Activated T-helper 17 cell treated with anti-CD3 and anti-CD28 coated beads, Interleukin-2, amount 50 U/mL, for 72 hours (primary cell): Measurements from ENCODE around the gene IVD. TPM values are rescaled to one million over a fixed set of nuclear protein-coding genes. Genes with fewer than 3 reads are reported as not detected.
"Not testable (repeated sequence)": the region's sequence is repeated elsewhere in the genome, so short reads cannot be mapped to it uniquely, and the experiment has no call there.

Experiments
- ATAC-seq: fragments of 150-1000 bp; cut with Tn5 transposase; replicated peaks from 2 replicates; pipeline ENCODE4 v1.10.0; 2021; ENCODE audit warnings: mild to moderate bottlenecking, moderate library complexity
- H3K27ac Mint-ChIP-seq: one replicate; pipeline ENCODE4 v1.8.0; 2022; ENCODE audit warnings: mixed read lengths
- H3K27me3 Mint-ChIP-seq: one replicate; pipeline ENCODE4 v1.8.0; 2022; ENCODE audit warnings: mixed read lengths
- H3K36me3 Mint-ChIP-seq: one replicate; pipeline ENCODE4 v1.8.0; 2022; ENCODE audit warnings: low read depth, mild to moderate bottlenecking, mixed read lengths
- H3K4me1 Mint-ChIP-seq: one replicate; pipeline ENCODE4 v1.8.0; 2022; ENCODE audit warnings: mixed read lengths
- H3K4me3 Mint-ChIP-seq: one replicate; pipeline ENCODE4 v1.8.0; 2022; ENCODE audit warnings: mild to moderate bottlenecking, mixed read lengths
- H3K9me3 Mint-ChIP-seq: one replicate; pipeline ENCODE4 v1.8.0; 2022; ENCODE audit warnings: mixed read lengths
- total RNA-seq, 2 donors: library from RNA; stranded (reverse); gene quantifications; one replicate each; pipeline ENCODE4 v1.2.3, GENCODE V29; 2022

IVD gene
- total RNA-seq, 2 donors from 2014 or later = 48.8 to 57.9 TPM

DNA sequence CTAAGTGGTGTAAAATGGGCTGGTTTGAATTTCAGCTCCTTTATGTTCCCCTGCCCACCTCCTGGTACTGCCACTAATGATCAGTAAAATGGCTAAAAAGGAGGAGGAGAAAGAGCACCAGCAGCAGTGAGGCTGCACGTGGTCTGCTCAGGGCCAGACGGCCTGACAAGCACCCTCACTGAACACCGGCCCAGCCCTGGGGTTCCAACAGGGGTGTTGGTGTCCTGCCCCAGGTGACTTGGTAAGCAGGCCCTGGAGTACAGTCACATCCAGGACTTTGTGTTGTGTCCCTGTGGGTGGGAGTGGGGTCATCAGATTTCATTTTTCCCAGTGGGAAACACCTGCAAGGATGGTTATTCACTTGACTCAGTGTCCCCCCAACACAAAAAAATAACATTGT, 40.5 kb downstream of the IVD start:
- ATAC-seq = no peak
- H3K36me3 Mint-ChIP-seq = no peaks in the 10 kb centered on the region
- no peak overlapping the region for H3K4me3 Mint-ChIP-seq
- no peaks in the 10 kb centered on the region for H3K27me3 Mint-ChIP-seq
- peaks cover 35% of the 10 kb centered on the region for H3K4me1 Mint-ChIP-seq
- no peak overlapping the region for H3K27ac Mint-ChIP-seq
- no peaks in the 10 kb centered on the region for H3K9me3 Mint-ChIP-seq

DNA sequence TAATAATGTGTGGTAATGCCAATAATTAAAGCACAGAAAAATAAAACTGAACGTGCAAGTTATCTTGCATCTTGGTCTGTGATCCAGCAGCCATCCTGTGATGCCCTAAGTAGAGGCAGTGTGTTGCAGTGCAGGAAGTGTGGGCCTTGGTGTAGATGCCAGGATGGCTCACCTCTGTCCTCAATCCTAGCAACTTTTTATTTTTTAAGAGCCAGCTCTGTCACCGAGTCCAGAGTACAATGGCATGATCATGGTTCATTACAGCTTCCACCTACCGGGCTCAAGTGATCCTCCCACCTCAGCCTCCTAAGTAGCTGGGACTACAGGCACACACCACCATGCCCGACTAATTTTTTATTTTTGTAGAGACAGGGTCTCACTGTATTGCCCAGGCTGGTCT, 42.8 kb downstream of the IVD start:
- Mint-ChIP-seq H3K9me3 (no peaks in the 10 kb centered on the region), H3K4me1 (peaks cover 45% of the 10 kb centered on the region), H3K36me3 (no peaks in the 10 kb centered on the region), H3K27me3 (no peaks in the 10 kb centered on the region), H3K27ac (no peak overlapping the region), H3K4me3 (no peak overlapping the region)
- no peak for ATAC-seq

DNA sequence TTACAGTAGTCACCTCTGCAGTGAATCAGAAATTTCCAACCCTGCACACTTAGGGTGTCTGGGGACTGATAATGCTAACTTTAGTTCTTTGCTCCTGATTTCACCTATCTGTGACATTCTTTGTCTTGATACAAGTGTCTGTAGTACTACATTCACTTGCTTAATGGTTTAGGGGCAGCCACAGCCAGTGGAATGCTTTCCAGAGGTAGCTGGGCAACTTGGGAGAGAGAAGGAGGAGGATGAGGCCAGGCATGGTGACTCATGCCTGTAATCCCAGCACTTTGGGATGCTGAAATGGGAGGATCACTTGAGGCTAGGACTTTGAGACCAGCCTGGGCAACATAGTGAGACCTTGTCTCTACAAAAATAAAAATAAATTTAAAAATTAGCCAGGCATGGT, 43.7 kb downstream of the IVD start:
- H3K27ac Mint-ChIP-seq = peak overlapping the region; percentile 36
- no peak overlapping the region for H3K4me3 Mint-ChIP-seq
- no peaks in the 10 kb centered on the region for H3K9me3 Mint-ChIP-seq
- no peak for ATAC-seq
- H3K4me1 Mint-ChIP-seq = peaks cover 45% of the 10 kb centered on the region
- no peaks in the 10 kb centered on the region for H3K27me3 Mint-ChIP-seq
- no peaks in the 10 kb centered on the region for H3K36me3 Mint-ChIP-seq

DNA sequence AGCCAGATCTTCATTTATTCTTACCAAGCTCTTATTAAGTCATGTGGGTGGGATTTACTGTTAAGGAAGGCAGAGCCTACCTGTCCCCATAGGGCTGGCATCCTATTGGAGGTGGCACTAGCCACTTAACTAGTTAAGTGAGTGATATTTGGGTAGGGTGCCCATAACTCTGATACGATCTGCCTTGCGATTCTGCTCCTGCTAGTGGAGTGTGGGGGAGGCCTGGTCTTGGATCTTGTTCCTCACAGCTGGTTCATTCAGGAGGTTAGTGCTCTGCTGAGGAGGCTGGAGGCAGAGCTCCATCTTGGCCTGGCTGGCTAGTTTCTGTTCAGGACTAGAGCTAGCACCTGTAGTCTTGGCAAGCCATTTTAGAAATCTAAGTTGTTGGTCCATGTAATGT, 44.5 kb downstream of the IVD start:
- H3K4me3 Mint-ChIP-seq = no peak overlapping the region

DNA sequence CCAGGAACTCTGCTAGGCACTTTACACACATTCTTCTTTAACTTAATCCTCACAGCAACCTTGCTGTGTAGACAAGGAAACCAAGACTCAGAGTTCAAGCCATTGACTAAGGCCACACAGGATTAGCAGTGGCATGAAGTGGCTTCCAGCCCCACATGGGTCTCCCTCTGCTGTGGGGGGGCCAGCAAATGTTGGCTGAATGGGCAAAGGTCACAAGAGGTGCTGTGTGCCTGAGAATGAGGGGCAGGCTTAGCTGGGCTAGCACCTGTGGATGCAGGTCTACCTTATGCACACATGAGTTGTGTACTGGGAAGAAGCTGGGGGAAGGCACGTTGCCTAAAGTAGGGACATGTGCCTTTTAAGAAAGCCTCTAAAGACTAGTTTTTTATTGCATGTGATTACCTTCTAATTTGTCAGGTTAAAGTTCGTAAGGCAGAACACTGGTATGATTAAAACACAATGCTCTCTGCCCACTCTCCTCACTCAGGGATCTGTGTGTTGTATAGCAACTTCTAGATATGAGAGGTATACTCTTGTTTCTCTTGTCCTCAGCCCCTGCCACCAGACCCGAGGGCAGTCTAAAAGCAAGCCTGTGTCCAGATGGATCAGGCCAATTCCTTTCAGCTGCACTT, 46.0 kb downstream of the IVD start:
- H3K4me1 Mint-ChIP-seq = peaks cover 53% of the 10 kb centered on the region
- peak overlapping the region; percentile 65 for H3K4me3 Mint-ChIP-seq
- no peak for ATAC-seq

More for the DNA sequence above, 44.5 kb downstream of the IVD start:
- Mint-ChIP-seq H3K27me3 (no peaks in the 10 kb centered on the region), H3K4me1 (peaks cover 46% of the 10 kb centered on the region), H3K36me3 (no peaks in the 10 kb centered on the region), H3K27ac (no peak overlapping the region), H3K9me3 (no peaks in the 10 kb centered on the region)
- no peak for ATAC-seq

DNA sequence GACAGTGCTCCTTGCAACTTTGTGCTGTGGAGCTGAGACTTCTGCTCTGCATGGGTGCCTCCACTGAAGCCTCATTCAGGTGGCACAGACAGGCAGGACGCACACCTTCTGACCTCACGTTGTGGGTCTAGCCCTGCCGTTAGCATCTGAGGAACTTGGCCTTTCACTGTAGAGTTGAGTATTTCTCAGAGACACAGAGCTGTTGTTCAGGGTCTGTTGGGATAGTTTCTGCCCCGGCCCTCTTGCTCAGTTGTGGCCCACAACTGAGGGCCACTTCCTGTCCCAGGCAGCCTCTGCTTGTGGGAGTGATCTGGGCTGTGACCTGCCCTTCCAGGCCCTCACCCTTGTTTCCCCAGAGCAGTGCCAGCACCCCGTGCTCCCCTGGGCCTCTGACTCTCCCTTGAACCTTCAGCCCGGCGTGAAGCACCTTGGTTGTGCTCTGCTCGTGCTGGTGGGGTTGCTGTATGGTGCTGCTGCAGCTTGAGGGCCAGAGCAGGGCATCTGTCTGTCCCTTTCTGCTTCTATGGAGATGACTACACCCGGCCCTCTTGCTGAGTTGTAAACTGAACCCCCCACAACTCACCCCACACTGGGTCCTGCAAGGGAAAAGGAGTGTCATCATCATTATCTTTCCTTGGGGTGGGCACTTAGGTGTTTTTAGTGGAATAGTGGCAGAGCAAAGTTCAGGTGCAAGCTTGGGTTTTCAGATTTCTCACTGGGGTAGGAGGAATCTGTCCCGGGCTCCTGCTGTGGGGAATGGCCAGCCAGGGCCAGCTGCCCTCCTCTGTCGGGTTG, 46.9 kb downstream of the IVD start:
- peak overlapping the region; percentile 84 for H3K27ac Mint-ChIP-seq
- ATAC-seq = peak; percentile 76
- H3K9me3 Mint-ChIP-seq = no peaks in the 10 kb centered on the region
- H3K4me3 Mint-ChIP-seq = peak overlapping the region; percentile 65
- no peaks in the 10 kb centered on the region for H3K36me3 Mint-ChIP-seq
- no peaks in the 10 kb centered on the region for H3K27me3 Mint-ChIP-seq
- peaks cover 53% of the 10 kb centered on the region for H3K4me1 Mint-ChIP-seq

More for the DNA sequence above, 46.0 kb downstream of the IVD start:
- H3K9me3 Mint-ChIP-seq = no peaks in the 10 kb centered on the region
- H3K27ac Mint-ChIP-seq = peak overlapping the region; percentile 84
- no peaks in the 10 kb centered on the region for H3K36me3 Mint-ChIP-seq
- H3K27me3 Mint-ChIP-seq = no peaks in the 10 kb centered on the region

DNA sequence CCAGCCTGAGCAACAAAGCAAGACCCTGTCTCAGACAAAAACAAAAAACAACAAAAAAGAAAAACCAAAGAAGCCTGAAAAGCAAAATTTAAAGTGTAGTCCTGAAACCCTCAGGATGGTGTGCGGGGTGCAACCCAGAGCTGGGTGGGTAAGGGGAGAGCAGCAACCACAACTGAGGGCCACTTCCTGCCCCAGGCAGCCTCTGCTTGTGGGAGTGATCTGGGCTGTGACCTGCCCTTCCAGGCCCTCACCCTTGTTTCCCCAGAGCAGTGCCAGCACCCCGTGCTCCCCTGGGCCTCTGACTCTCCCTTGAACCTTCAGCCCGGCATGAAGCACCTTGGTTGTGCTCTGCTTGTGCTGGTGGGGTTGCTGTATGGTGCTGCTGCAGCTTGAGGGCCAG, 48.3 kb downstream of the IVD start:
- peaks cover 53% of the 10 kb centered on the region for H3K4me1 Mint-ChIP-seq
- H3K9me3 Mint-ChIP-seq, H3K27me3 Mint-ChIP-seq, H3K36me3 Mint-ChIP-seq: not testable (repeated sequence)
- peak overlapping the region; percentile 65 for H3K4me3 Mint-ChIP-seq
- peak overlapping the region; percentile 84 for H3K27ac Mint-ChIP-seq
- peak; percentile 68 for ATAC-seq

DNA sequence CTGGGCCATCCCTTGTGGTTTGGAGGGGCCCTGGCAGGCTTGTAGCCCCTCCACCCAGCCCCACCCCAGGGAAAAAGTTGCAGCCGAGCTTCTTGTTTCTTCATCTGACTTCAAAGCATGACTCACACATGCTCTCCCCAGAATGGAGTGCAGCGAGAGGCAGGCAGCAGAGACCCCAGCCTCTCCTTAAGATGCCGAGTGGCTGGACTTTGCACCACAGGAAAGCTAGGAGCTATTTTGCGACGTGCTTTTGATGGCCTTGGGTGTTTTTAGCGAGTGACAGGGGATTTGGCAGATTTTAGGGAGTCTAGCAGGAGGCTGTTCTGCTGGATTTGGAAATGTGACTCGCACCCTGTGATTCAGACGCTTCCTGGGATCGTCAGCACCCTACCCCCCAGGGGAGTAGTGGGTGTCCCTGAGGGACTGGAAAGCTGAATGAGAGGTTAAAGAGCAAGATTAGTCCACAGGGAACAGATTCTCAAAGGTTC, 49.4 kb downstream of the IVD start:
- H3K4me3 Mint-ChIP-seq = peak overlapping the region; percentile 65
- H3K27ac Mint-ChIP-seq = peak overlapping the region; percentile 84
- H3K4me1 Mint-ChIP-seq = peaks cover 47% of the 10 kb centered on the region
- H3K36me3 Mint-ChIP-seq = no peaks in the 10 kb centered on the region
- no peaks in the 10 kb centered on the region for H3K9me3 Mint-ChIP-seq
- peak; percentile 37 for ATAC-seq
- H3K27me3 Mint-ChIP-seq = no peaks in the 10 kb centered on the region

DNA sequence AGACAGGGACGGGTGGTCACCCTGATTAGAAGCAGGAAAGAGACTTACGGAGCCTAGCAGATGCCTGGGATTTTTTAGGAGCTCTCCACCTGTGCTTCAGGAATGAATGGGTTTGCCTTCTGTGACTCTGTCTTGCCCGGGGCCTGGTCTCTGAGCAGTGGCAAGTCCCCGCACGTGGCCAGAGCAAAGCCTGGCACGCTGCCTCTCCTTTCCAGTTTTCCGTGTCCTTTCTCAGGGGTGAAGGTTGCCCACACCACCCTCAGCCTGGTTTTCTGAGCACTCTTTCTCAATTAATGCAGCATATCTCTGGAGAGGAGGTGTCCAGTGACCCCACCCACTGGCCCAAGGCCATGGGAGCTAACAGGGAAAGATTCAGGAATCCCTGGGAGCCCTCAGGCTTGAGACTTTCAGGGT, 50.7 kb downstream of the IVD start:
- no peak overlapping the region for H3K4me3 Mint-ChIP-seq

DNA sequence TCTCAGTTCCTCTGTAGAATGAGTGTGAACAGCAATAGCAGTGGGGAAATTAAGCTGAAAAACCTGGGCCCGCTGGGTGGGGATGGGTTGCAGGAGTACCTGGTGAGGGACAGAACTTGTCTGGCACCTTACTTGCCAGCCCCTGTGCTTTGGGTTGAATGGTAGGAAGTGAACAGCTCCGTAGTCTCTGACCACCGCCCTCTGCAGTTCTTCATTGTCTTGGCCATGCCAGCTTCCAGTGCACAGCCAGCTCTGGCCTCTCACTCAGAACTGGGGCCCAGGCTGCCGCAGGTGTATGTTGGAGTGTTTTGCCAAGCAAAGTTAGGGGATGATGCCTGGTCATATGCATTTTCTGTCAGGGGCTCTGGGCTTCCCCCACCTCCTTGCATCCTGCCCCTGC, 51.1 kb downstream of the IVD start:
- no peak for ATAC-seq
- no peaks in the 10 kb centered on the region for H3K27me3 Mint-ChIP-seq
- H3K27ac Mint-ChIP-seq = peak overlapping the region; percentile 75
- no peak overlapping the region for H3K4me3 Mint-ChIP-seq
- no peaks in the 10 kb centered on the region for H3K9me3 Mint-ChIP-seq
- no peaks in the 10 kb centered on the region for H3K36me3 Mint-ChIP-seq
- H3K4me1 Mint-ChIP-seq = peaks cover 36% of the 10 kb centered on the region

More for the DNA sequence above, 50.7 kb downstream of the IVD start:
- Mint-ChIP-seq H3K36me3 (no peaks in the 10 kb centered on the region), H3K27ac (peak overlapping the region; percentile 75), H3K9me3 (no peaks in the 10 kb centered on the region), H3K4me1 (peaks cover 40% of the 10 kb centered on the region), H3K27me3 (no peaks in the 10 kb centered on the region)
- no peak for ATAC-seq

DNA sequence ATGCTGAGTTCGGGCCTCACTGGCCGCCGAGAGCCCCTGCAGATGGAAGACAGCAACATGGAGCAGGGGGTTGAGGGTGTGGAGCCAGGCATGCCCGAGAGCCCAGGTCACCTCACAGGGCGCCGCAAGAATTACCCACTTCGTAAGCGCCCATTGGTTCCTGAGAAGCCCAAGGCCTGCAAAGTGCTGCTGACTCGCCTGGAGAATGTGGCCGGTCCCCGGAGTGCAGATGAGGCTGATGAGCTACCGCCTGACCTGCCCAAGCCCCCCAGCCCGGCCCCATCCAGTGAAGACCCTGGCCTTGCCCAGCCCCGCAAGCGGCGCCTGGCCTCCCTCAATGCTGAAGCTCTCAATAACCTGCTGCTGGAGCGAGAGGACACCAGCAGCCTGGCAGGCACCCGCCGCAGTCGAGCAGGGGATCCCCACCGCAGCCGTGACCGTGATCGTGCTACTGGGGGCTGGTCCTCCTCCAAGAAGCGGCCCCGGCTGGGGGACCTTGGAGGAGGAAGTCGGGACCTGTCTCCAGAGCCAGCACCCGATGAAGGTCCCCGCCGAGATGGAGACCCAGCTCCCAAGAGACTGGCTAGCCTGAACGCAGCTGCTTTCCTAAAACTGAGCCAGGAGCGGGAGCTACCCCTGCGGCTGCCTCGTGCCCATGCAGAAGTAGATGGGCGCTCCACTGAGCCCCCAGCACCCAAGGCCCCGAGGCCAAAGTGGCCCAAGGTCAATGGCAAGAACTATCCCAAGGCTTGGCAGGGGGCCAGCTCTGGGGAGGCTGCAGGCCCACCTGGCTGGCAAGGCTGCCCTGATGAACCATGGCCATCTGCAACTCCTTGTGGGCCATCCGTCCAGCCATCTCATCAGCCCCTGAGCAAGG, 53.1 kb downstream of the IVD start:
- Mint-ChIP-seq H3K9me3 (no peaks in the 10 kb centered on the region), H3K27me3 (no peaks in the 10 kb centered on the region), H3K27ac (no peak overlapping the region), H3K4me1 (peaks cover 17% of the 10 kb centered on the region), H3K36me3 (peaks cover 11% of the 10 kb centered on the region), H3K4me3 (no peak overlapping the region)
- ATAC-seq = no peak

DNA sequence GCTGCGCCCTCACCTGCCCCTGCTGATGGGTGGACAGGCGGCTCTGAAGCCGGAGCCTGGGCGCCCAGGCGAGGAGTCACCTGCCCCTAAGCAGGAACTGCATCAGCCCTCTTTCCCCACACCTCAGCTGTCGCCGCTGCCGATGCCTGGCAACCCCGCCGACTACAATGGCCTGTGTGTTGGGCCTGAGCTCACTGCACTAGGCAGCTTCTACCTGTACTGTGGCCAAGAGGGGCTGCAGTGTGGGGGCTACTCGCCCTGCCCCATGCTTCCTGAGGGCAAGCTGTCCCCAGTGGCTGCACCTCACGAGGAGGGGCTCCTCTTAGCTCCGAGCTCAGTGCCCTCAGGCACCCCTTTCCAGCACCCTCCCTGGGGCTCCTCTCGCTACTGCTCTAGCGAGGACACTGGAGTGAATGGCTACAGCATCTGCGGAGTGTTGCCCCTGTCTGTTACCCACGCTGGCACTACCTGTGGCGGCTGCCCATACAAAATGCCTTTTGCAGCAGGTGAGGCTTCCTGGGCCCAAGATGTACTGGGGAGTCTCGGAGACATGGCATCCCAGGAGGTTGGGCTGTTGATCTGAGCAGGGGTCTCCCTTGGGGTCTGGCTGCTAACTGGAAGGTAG, 53.9 kb downstream of the IVD start:
- Mint-ChIP-seq H3K4me1 (peaks cover 10% of the 10 kb centered on the region), H3K9me3 (no peaks in the 10 kb centered on the region), H3K4me3 (no peak overlapping the region), H3K27ac (no peak overlapping the region), H3K36me3 (peaks cover 18% of the 10 kb centered on the region), H3K27me3 (no peaks in the 10 kb centered on the region)
- ATAC-seq = no peak

DNA sequence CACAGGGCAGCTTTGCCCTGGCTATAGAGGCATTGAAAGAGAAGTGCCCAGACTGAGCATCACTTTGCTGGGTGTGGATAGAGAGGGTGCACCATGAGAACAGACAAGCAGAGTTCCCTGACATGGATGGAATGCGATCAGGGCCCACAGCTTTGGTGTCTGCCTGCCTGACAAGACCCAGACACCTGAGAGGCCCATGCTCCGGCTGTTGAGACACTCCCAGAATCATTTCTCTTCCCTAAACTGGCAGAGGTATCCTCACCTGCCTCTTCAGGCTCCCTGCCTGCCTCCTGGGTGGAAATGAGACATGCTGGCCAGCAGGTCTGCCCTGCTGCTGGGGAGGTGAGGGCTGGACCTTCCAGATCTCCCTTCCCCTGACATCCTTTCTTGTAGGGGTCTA, 54.8 kb downstream of the IVD start:
- Mint-ChIP-seq H3K9me3 (no peaks in the 10 kb centered on the region), H3K4me1 (peaks cover 4% of the 10 kb centered on the region), H3K27ac (peak overlapping the region; percentile 15), H3K4me3 (no peak overlapping the region), H3K27me3 (no peaks in the 10 kb centered on the region), H3K36me3 (peaks cover 26% of the 10 kb centered on the region)
- ATAC-seq = no peak

DNA sequence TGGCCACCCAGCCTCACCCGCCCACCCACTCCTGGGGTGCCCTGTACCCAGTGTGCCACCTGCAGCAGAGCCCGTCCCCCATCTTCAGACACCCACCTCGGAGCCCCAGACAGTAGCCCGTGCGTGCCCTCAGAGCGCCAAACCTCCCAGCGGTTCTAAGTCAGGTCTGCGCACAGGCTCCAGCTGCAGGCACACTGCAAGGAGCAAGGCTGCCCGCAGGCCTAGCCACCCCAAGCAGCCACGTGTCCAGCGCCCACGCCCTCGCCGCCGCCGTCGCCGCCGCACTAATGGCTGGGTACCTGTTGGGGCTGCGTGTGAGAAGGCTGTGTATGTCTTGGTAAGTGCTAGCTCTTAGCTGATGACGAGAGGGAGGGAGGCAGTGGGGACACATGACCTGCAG, 56.4 kb downstream of the IVD start:
- ATAC-seq = no peak
- no peak overlapping the region for H3K27ac Mint-ChIP-seq

More for the DNA sequence above, 56.4 kb downstream of the IVD start:
- H3K9me3 Mint-ChIP-seq = no peaks in the 10 kb centered on the region
- no peaks in the 10 kb centered on the region for H3K27me3 Mint-ChIP-seq
- H3K4me3 Mint-ChIP-seq = no peak overlapping the region
- H3K36me3 Mint-ChIP-seq = peaks cover 37% of the 10 kb centered on the region
- no peaks in the 10 kb centered on the region for H3K4me1 Mint-ChIP-seq
